GM12891 (cell line): ENCODE measurements around the gene PCBP4.

Experiments used
- POLR2A ChIP-seq: IDR thresholded peaks from 2 replicates; pipeline ENCODE4 v1.6.1; 2011; ENCODE audit warnings: low read depth, low read length, control low read depth
- POLR2AphosphoS5 ChIP-seq: IDR thresholded peaks from 2 replicates; pipeline ENCODE4 v1.6.1; 2011; ENCODE audit warnings: low read depth, low read length, control low read depth

DNA sequence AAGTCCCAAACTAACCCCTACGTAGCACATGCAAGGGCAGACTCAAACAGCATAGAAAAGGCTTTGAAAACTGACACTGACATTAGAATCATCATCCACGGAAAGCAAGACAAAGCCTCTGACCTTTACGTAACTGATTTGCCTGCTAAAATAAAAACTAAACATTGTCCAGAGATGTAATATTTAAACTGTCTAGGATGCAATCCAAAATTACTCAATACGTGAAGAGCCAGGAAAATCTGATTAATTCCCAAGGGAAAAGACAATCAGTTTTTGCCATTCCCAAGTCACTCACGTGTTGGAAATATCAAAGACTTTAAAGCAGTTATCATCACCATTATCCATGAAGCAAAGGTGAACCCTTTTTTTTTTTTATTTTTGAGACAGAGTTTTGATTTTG, 50.8 kb downstream of the PCBP4 start:
- TF ChIP-seq POLR2A = no peak
- TF ChIP-seq POLR2AphosphoS5 = no peak
